ENCODE data around the gene LAMTOR3.

LAMTOR3 gene

GRCh38 chr4:99861120-99861905, 32.9 kb downstream of the LAMTOR3 start:
- DNase-seq (ENCODE audit: low spot score) = no peak

GRCh38 chr4:99860521-99860920, 33.7 kb downstream of the LAMTOR3 start:
- DNase-seq (ENCODE audit: low spot score) = no peak

- no peak for DNase-seq (ENCODE audit: low spot score)
These were observed 34.6 kb downstream of the LAMTOR3 start for GRCh38 chr4:99859618-99860017.

- no peak for DNase-seq (ENCODE audit: low spot score)
These were observed 36.9 kb downstream of the LAMTOR3 start for GRCh38 chr4:99857307-99857706.

DNA sequence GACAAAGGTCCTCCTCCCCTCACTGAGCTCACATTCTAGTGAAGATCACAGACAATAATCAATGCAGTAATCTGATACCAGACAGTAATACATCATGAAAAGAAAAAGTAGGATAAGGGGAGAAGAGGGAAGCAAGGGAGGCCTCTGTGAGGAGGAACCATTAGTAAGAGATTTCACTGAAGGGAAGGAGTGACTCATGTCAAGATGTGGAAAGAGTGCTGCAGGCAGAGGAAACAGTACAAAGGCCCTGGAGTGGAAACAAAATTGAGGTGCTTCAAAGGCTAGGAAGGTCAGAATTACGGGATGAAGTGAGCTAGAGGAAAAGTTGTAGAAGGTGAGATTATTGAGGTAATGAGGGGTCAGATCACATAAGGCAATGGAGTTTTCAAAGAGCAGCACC, 38.1 kb downstream of the LAMTOR3 start:
- DNase-seq (ENCODE audit: low spot score) = no peak

- no peak for DNase-seq (ENCODE audit: low spot score)
These were observed 38.5 kb downstream of the LAMTOR3 start for GRCh38 chr4:99855678-99856077.

DNA sequence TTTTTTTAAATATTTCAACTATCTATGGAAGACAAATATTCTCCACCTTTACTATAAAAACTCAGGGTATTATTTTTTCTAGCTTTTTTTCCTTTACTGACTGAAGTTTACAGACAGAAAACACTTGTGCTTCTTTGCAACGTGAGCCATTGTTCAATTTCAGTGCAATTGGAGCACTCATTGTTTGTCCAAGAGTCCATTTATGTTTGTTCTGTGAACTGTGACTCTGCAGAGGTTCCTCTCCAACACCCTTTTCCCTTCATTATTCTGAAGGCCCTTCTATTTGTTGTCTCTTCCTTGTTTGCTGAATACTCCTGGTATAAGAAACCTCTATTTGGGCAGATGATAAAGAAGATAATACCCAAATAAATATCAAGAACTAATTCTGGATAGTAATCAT, 40.2 kb downstream of the LAMTOR3 start:
- no peak for DNase-seq (ENCODE audit: low spot score)

DNA sequence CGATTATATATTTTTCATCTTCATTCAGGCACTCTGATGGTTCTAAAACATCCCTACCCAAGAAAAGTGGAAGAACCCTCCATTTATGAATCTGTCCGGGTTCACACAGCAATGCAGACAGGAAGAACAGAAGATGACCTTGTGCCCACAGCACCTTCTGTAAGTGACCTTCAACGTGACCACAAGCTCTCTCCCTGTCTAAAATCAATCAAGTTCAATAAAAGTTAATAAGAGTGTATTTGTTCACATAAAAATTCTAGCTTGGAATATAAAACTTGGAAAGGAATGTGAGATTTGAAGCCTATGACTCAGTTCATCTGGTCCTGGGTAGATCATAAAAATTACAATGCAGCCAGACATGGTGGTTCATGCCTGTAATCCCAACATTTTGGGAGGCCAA, 41.0 kb downstream of the LAMTOR3 start:
- DNase-seq (ENCODE audit: low spot score) = no peak

DNA sequence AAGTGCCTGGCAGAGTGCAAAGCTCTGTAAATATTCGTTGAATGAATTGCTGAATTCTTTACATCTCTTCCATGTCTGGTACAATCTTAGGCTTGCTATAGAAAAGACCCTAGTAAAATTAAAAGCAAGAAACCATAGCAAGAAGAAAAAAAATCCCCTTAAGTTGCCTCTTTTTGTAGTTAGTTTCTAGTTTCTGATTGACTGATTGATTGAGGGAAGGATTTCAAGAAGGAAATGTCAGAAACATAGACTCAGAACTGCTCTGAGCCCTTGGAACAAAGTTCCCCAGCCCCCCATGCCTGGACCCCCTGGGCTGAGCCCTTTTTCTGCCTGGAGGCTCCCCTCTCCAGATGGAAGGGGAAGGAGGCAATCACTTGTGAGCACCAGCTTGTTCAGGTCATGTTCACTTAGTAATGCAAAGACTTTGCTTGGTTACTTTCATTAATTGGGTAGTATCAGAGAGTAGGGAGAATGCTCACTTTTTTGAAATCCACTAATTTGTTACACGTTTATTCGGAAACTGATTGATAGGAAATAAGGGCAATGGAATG, 42.0 kb downstream of the LAMTOR3 start:
- DNase-seq (ENCODE audit: low spot score) = no peak

GRCh38 chr4:99848591-99849001, 45.6 kb downstream of the LAMTOR3 start:
- DNase-seq (ENCODE audit: low spot score) = no peak

GRCh38 chr4:99847362-99847976, 46.8 kb downstream of the LAMTOR3 start:
- no peak for DNase-seq (ENCODE audit: low spot score)

DNA sequence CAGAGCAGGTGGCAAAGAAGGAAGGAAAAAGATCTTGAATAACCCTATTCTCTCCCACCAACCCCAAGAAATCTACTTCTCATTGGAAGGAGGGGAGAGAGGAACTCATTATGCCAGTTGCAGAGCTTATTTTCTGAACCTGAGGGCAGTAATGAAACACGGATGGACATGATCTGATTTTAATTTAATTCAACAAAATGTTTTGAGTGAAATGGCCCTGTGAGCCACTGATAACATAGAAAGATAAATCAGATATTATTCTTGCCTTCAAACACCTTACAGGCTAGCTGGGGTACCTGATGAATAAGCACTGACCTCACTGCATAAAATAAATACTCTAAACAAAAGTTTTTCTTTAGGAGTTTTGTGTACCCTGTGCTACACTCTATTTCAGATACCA, 47.3 kb downstream of the LAMTOR3 start:
- no peak for DNase-seq (ENCODE audit: low spot score)

GRCh38 chr4:99845708-99846469, 48.3 kb downstream of the LAMTOR3 start:
- no peak for DNase-seq (ENCODE audit: low spot score)

GRCh38 chr4:99845179-99845578, 49.0 kb downstream of the LAMTOR3 start:
- DNase-seq (ENCODE audit: low spot score) = peak; percentile 90

DNA sequence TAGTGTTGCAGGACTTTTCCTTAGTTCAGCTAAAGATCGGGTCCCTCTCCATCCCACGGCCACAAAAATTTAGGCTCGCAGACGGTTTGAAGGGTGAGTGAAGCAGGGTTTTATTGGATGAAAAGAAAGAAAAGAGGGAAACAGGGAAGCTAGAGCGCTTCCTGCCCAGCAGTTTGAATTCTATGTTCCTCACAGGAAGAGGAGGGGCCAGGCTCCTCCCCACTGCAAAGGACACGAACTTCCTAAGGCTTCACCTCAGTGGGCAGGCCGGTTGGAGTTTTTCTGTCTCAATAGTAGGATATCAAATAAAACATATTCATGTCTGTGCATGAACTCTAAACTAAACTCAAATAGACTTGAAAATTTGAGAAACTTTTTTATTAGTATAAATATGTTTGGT, 50.2 kb downstream of the LAMTOR3 start:
- DNase-seq (ENCODE audit: low spot score) = no peak

DNA sequence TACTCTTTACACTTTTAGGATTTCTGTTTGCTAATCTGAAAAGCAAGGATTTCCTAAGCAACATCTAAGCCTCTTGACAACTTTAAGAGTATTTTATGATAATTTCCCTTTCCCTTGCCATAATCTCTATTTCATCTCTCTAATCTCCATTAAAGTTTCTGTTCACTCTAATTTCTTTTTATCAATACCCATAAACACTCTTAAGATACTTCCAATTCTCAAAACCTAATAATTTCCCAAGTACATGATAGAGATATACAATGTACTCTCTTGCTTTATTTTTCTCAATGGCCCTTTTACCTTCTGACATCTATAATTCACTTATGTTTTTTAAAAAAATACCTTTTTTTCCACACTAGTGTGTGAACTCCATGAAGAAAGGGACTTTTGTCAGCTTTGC, 50.8 kb downstream of the LAMTOR3 start:
- no peak for DNase-seq (ENCODE audit: low spot score)

DNA sequence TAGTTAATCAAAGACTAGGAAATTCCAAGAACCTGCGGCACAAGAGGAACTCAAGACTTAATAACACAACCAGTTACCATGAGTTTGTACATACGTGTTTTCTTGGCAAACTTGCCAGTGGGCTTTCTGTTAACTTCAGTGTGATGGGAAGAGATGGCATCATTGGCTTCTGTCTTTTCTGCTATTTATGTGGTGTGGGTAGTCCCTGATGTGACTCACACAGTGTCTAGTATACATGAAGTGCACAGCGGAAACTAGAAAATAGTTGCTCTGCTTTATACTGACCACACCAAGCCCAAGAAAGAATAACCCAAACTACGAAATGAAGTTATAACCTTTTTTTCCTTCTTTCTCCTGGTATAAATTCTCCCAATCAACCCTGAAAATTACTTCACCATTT, 53.1 kb downstream of the LAMTOR3 start:
- no peak for DNase-seq (ENCODE audit: low spot score)

- DNase-seq (ENCODE audit: low spot score) = no peak
These were observed 55.3 kb downstream of the LAMTOR3 start for GRCh38 chr4:99838927-99839326.

- no peak for DNase-seq (ENCODE audit: low spot score)
These were observed 58.3 kb downstream of the LAMTOR3 start for GRCh38 chr4:99835942-99836341.

DNA sequence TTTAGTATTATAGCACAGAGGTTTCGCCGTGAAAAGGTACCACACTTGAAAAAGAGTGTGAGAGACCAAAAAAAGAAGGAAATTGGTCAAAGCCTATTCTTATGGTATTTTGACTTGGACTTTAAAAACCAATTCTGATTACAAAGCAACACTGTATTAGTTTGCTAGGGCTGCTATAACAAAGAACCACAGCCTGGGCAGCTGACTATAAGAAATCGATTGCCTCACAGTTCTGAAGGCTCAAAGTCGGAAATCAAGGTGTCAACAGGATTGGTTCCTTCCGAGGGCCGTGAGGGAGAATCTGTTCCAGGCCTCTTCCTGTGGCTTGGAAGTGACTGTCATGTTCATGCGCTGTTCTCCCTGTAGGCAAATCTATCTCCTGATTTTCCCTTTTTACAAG, 59.7 kb downstream of the LAMTOR3 start:
- DNase-seq (ENCODE audit: low spot score) = no peak

DNA sequence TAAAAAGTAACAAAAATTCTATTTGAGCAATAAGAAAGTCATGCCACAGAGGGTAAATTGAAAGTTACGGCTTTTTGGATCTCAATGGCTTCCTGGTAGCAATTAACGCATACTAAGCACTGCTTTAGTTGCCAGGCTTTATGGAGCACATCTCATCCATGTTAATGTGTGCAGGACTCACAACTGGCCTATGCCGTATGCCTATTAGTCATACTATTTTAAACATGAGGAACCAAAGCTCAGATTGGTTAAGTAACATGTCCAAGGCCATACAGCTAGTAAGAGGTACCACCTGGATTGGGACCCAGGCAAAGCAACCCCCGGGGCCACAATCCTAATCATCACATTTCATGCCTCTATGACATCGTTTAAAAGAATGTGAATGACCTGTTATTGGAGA, 60.5 kb downstream of the LAMTOR3 start:
- DNase-seq (ENCODE audit: low spot score) = no peak

DNA sequence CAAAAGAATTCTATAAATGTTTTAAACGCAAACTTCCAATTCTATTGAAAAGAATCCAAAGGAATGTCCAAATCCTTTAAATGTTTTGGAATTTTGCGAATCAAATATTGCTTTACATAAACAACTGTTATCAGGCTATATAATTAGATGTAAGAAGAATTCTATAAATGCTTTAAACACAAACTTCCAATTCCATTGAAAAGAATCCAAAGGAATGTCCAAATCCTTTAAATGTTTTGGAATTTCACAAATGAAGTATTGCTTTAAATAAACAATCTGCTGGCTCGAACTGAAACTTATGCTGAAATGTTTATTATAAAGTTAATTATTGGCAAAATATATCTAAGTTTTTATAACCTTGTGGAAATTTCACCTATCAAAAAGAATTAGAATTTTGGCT, 61.5 kb downstream of the LAMTOR3 start:
- no peak for DNase-seq (ENCODE audit: low spot score)
